ENCODE measurements around the gene RSAD2.

DNA sequence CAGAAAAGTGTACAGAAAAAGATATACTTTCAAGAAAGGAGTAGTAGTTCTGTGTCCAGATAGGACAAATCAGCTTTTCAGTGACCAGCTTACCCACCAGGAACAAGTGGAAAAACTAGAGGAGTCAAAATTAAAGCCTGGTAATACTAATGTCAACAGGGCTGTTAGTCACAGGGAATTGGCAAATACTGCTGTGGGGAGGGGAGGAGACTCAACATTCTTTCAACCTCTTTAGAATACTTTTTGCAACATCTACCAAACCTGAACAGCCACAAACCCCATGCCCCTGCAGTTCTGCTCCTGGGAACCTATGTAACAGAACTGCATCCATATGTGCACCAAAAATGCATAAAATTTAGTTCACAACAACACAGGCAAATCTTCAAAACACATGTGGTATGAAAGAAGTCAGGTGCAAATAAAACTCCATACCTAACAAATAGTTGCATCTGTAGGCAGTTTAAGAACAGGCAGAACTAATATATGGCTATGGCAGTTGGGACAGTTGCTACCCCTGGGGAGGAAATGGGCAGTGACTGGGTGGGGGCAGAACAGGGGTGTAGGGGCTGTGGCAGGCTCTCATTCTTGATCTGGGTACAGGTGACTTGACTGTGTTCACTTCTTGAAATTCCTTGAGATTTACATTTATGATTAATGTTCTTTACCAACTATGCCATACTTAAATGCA is 21.6 kb upstream of the RSAD2 start:
- no peak for TF ChIP-seq CTCF (conservative IDR thresholded peaks at IDR 0.05)
- no peak for TF ChIP-seq EZH2 (IDR thresholded peaks at IDR 0.05; ENCODE audit: low read depth)

Measured in PC-9 (cell line).